ENCODE results near the gene MYEF2.

GRCh38 chr15:48109212-48109611, 68.9 kb downstream of the MYEF2 start:
- no peak for TF ChIP-seq FOXM1 (IDR thresholded peaks at IDR 0.05; ENCODE audit: low read depth)
- TF ChIP-seq CTCF (IDR thresholded peaks at IDR 0.05) = no peak
- TF ChIP-seq TAF1 (IDR thresholded peaks at IDR 0.05; ENCODE audit: borderline replicate concordance, low read depth, low read length) = no peak
- no peak for TF ChIP-seq REST (IDR thresholded peaks at IDR 0.05; ENCODE audit: low read depth, low read length)
- TF ChIP-seq RFX5 (IDR thresholded peaks at IDR 0.05; ENCODE audit: low read length) = no peak
- TF ChIP-seq CHD2 (IDR thresholded peaks at IDR 0.05; ENCODE audit: low read length, partially characterized antibody) = no peak
- no peak for TF ChIP-seq GABPA (IDR thresholded peaks at IDR 0.05; ENCODE audit: low read depth)
- TF ChIP-seq SIN3A (IDR thresholded peaks at IDR 0.05; ENCODE audit: borderline replicate concordance, low read depth, low read length) = no peak
- no peak for TF ChIP-seq EP300 (IDR thresholded peaks at IDR 0.05; ENCODE audit: borderline replicate concordance in 1 of 2, low read depth in 1 of 2, low read length in 1 of 2)
- TF ChIP-seq, protein P1, sequence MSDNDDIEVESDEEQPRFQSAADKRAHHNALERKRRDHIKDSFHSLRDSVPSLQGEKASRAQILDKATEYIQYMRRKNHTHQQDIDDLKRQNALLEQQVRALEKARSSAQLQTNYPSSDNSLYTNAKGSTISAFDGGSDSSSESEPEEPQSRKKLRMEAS (IDR thresholded peaks at IDR 0.05; ENCODE audit: low read depth) = no peak
- TF ChIP-seq ELF1 (IDR thresholded peaks at IDR 0.05) = no peak
- TF ChIP-seq POLR2AphosphoS5 (IDR thresholded peaks at IDR 0.05; ENCODE audit: low read depth, low read length) = no peak
